ENCODE data around the gene FTSJ3. TPM values are rescaled to one million over a fixed set of nuclear protein-coding genes. Genes with fewer than 3 reads are reported as not detected.

The FTSJ3 gene
- total and polyA plus RNA-seq, 2 of the 13 experiments (the other 11 are each of a cell fraction or from before 2014, with no cell fraction given) = 26.0 to 64.2 TPM

DNA sequence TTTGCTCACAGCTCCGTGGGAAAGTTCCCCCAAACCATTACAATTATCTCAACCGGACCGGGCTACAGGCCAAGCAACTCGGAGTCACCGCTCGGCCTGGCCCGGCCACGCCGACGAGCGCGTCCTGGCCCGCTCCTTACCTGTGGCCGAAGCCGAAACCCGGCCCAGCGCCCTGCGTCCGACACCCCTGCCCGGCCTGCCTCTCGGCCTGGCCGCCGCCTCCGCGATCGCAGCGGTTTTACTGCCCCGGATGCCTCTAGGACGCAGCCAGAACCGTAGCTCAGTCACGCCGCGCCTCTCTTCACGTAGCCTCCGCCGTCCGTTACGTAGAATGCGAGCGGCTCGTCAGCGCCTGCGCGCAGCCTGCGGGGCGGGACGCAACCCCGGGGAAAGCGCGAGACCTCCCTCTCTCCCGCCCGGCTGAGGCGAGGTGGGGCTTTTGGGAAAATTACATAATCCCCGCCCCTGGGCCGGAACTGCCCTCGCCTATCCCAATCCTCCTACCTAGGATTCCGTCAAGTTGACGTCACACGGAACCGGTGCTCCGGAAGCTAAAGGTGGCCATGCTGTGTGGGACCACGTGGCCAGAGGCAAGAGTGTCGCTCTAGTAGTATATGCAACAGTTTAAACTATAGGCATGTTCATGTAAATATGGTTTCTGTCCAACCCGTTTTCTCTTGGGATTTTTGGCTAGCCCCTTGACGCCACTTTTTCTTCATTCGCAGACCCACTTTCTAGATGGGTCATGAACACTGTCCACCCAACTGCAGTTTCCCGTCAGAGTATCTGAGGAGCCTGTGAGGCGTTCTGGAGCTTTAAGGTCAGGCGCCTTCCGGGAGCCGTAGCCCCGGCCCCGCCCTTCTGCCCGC, 54.0 kb downstream of the FTSJ3 start, which contains the start of gene CCDC47 (continued):
- TF ChIP-seq, protein P1, sequence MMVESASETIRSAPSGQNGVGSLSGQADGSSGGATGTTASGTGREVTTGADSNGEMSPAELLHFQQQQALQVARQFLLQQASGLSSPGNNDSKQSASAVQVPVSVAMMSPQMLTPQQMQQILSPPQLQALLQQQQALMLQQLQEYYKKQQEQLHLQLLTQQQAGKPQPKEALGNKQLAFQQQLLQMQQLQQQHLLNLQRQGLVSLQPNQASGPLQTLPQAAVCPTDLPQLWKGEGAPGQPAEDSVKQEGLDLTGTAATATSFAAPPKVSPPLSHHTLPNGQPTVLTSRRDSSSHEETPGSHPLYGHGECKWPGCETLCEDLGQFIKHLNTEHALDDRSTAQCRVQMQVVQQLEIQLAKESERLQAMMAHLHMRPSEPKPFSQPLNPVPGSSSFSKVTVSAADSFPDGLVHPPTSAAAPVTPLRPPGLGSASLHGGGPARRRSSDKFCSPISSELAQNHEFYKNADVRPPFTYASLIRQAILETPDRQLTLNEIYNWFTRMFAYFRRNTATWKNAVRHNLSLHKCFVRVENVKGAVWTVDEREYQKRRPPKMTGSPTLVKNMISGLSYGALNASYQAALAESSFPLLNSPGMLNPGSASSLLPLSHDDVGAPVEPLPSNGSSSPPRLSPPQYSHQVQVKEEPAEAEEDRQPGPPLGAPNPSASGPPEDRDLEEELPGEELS (CRISPR knock-in tag; IDR thresholded peaks at IDR 0.05) = peak; percentile 70
- peak; percentile 73; the same call in 1 of the 2 replicates for TF ChIP-seq ZNF260 (CRISPR knock-in tag; IDR thresholded peaks at IDR 0.05; ENCODE audit: borderline replicate concordance, low read depth)
- no peak for TF ChIP-seq ATAD3A (CRISPR knock-in tag; IDR thresholded peaks at IDR 0.05)
- no peak for TF ChIP-seq IKZF1 (IDR thresholded peaks at IDR 0.05)
- no peak; the same call in 1 of the 2 replicates for TF ChIP-seq KLF9 (CRISPR knock-in tag; IDR thresholded peaks at IDR 0.05; ENCODE audit: low read depth)
- TF ChIP-seq, protein P2, sequence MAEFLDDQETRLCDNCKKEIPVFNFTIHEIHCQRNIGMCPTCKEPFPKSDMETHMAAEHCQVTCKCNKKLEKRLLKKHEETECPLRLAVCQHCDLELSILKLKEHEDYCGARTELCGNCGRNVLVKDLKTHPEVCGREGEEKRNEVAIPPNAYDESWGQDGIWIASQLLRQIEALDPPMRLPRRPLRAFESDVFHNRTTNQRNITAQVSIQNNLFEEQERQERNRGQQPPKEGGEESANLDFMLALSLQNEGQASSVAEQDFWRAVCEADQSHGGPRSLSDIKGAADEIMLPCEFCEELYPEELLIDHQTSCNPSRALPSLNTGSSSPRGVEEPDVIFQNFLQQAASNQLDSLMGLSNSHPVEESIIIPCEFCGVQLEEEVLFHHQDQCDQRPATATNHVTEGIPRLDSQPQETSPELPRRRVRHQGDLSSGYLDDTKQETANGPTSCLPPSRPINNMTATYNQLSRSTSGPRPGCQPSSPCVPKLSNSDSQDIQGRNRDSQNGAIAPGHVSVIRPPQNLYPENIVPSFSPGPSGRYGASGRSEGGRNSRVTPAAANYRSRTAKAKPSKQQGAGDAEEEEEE (CRISPR knock-in tag; IDR thresholded peaks at IDR 0.05; ENCODE audit: borderline replicate concordance) = no peak
- peak; percentile 89; the same call in 1 of the 2 replicates for TF ChIP-seq ZNF773 (CRISPR knock-in tag; IDR thresholded peaks at IDR 0.05; ENCODE audit: borderline replicate concordance)
- TF ChIP-seq, protein P3, sequence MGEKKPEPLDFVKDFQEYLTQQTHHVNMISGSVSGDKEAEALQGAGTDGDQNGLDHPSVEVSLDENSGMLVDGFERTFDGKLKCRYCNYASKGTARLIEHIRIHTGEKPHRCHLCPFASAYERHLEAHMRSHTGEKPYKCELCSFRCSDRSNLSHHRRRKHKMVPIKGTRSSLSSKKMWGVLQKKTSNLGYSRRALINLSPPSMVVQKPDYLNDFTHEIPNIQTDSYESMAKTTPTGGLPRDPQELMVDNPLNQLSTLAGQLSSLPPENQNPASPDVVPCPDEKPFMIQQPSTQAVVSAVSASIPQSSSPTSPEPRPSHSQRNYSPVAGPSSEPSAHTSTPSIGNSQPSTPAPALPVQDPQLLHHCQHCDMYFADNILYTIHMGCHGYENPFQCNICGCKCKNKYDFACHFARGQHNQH (CRISPR knock-in tag; IDR thresholded peaks at IDR 0.05) = peak; percentile 64; the same call in 1 of the 2 replicates
- TF ChIP-seq, protein P4, sequence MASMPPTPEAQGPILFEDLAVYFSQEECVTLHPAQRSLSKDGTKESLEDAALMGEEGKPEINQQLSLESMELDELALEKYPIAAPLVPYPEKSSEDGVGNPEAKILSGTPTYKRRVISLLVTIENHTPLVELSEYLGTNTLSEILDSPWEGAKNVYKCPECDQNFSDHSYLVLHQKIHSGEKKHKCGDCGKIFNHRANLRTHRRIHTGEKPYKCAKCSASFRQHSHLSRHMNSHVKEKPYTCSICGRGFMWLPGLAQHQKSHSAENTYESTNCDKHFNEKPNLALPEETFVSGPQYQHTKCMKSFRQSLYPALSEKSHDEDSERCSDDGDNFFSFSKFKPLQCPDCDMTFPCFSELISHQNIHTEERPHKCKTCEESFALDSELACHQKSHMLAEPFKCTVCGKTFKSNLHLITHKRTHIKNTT (CRISPR knock-in tag; IDR thresholded peaks at IDR 0.05) = peak; percentile 8; the same call in 1 of the 2 replicates
- peak; percentile 52; the same call in 1 of the 2 replicates for TF ChIP-seq ZNF20 (CRISPR knock-in tag; IDR thresholded peaks at IDR 0.05)
- TF ChIP-seq ZFYVE20 (CRISPR knock-in tag; IDR thresholded peaks at IDR 0.05; ENCODE audit: borderline replicate concordance, low read depth) = peak; percentile 89
- TF ChIP-seq, protein P5, sequence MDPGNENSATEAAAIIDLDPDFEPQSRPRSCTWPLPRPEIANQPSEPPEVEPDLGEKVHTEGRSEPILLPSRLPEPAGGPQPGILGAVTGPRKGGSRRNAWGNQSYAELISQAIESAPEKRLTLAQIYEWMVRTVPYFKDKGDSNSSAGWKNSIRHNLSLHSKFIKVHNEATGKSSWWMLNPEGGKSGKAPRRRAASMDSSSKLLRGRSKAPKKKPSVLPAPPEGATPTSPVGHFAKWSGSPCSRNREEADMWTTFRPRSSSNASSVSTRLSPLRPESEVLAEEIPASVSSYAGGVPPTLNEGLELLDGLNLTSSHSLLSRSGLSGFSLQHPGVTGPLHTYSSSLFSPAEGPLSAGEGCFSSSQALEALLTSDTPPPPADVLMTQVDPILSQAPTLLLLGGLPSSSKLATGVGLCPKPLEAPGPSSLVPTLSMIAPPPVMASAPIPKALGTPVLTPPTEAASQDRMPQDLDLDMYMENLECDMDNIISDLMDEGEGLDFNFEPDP (CRISPR knock-in tag; conservative IDR thresholded peaks at IDR 0.05) = no peak
- peak; percentile 81; the same call in 1 of the 2 replicates for TF ChIP-seq KDM3A (CRISPR knock-in tag; IDR thresholded peaks at IDR 0.05; ENCODE audit: low read depth)
- TF ChIP-seq, protein P6, sequence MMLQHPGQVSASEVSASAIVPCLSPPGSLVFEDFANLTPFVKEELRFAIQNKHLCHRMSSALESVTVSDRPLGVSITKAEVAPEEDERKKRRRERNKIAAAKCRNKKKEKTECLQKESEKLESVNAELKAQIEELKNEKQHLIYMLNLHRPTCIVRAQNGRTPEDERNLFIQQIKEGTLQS (CRISPR knock-in tag; IDR thresholded peaks at IDR 0.05) = peak; percentile 71
- TF ChIP-seq ZNF547 (CRISPR knock-in tag; IDR thresholded peaks at IDR 0.05) = peak; percentile 94
- TF ChIP-seq HMG20B (CRISPR knock-in tag; conservative IDR thresholded peaks at IDR 0.05) = 0 out of 2 replicates have a peak, but pooled peaks have one; percentile 6
- peak; percentile 83 for TF ChIP-seq ZNF605 (CRISPR knock-in tag; IDR thresholded peaks at IDR 0.05)
- no peak; the same call in 1 of the 2 replicates for TF ChIP-seq DNMT3B (CRISPR knock-in tag; conservative IDR thresholded peaks at IDR 0.05)
- peak; percentile 99 for TF ChIP-seq ZNF350 (CRISPR knock-in tag; IDR thresholded peaks at IDR 0.05; ENCODE audit: borderline replicate concordance, low read depth)
- TF ChIP-seq ZNF552 (CRISPR knock-in tag; IDR thresholded peaks at IDR 0.05; ENCODE audit: borderline replicate concordance) = no peak

Data from HepG2 (cell line).